ENCODE measurements around the gene NSUN6.

Gene NSUN6, protein sequence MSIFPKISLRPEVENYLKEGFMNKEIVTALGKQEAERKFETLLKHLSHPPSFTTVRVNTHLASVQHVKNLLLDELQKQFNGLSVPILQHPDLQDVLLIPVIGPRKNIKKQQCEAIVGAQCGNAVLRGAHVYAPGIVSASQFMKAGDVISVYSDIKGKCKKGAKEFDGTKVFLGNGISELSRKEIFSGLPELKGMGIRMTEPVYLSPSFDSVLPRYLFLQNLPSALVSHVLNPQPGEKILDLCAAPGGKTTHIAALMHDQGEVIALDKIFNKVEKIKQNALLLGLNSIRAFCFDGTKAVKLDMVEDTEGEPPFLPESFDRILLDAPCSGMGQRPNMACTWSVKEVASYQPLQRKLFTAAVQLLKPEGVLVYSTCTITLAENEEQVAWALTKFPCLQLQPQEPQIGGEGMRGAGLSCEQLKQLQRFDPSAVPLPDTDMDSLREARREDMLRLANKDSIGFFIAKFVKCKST

DNA sequence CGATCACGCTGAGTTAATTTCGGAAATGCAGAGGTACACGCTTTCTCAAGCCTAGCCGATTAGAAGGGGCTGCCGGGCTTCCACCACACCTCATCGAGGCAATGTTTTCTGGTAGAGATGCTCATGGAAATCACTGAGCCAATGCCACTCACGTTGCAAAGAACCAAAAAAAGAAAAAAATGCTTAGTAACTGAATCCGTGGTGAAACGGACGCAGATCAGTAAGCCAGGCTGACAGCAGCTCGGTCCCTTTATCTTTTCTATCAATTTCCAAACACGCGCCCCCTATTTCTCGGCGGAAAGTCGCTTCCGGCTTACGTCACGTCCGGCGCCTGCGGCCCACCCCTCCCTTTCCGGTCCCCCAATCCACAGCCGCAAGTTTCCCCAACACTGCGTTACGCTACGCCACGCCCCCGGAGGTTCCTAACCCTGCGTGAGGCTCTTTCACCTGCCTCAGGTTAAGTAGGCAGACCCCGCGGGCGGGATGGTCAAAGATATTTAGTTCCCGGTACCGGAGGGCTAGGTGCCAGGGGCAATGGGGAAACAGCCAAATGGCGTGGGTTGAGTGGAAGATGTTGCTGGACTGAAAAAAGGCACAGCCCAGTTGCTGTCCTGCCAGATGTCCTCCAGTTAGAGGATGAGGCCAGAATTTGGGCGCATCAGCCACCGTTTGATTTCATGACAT is at the start of gene NSUN6:
Gene NSUN6, minus strand, starts transcription at position 264 of the 684 bp plus-strand sequence. CDS start 384 bp downstream, outside the sequence.
- peak; percentile 20 for DNase-seq

DNA sequence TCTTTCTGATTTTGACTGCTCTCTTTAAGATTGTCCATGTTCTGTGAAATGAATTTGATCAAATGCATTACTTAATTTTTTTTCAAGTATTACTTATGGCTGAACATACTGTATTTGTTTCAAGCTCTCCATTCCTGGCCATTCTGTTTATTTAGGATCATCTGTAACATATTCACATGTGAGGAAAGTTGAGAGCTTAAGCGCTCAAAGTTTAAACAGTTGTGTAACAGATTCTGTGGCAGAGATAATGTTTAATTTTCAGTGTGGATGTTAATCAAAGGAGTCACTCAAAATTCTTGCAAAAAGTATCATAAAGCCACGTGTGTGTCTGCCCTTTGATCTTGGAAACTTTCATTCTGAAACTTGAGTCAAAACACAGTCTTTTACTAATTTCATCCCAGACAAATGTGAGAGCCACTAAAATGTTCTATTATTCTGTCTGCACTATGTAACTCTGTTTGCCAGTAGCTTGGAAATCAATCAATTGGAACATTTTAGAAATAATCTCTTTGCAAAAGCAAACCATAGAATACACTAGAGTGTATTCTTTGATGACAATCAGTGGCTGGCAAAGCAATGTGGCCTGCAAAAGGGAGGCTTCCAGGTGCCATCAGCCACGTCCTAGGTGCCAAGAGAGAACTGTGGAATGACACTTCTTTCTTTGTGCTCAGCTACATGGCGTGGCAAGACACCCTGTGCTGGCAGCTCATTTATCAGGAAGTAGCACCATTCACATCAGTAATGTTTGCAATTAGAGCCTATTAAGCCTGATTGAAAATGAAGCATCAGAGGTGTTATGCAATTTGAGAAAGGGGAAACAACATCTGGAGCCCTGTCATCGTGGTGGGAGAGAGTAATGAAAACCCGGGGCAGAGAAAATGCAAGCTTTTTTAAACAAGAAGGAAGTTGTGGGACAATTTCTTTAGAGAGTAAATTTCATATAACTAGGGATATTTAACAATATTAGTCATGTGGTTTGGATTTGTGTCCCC is 48.8 kb upstream of the NSUN6 start:
- no peak for DNase-seq

DNA sequence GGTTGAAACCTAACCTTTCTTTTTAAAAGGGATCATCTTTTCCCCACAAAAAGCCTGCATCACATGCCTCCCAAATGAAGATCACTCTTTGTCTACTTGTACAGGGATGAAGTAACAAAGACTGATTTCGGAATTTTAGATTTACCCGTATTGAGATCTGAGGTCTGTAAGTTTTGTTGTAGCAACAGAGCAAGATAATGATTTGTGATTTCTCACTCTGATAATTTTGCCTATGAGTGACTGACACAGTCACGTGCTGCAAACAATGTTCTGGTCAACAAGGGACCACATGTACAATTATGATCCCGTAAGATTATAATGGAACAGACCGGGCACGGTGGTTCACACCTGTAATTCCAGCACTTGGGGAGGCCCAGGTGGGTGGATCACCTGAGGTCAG is 39.2 kb upstream of the NSUN6 start:
- DNase-seq: no peak

DNA sequence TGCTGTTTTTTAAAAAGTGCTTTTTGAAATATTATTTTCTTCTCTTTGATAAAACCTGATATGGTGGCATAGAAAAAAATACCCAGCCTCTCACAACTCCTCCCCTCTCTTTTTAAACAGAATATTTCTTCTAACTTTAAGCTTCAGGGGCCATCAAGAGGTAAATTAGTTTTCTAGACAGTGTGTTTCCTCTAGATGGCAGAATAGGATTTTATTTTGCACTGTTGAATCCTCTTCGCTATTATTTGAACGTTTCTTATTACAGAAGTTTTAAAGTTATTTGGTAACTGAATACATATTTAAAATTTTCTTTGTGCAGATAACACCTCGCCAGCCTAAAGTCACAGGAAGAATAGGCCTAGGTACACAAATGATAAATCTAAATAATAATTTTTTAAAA is 38.1 kb upstream of the NSUN6 start:
- DNase-seq: no peak

DNA sequence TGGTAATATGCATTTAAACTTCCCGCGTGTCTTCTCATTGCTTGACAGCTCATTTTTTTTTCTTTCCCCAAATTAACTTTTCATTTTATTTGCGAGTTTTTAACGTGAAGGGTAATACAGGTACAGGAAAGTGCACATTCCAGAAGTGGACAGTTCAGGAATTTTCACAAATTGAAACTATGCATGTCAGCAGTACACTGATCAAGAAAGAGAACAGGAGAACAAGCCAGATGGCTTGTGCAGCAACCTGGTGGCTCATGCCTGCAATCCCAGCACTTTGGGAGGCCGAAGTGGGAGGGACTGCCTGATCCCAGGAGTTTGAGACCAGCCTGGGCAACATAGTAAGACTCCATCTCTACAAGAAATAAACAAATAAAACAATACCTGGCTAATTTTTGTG is 36.3 kb upstream of the NSUN6 start:
- no peak for DNase-seq

DNA sequence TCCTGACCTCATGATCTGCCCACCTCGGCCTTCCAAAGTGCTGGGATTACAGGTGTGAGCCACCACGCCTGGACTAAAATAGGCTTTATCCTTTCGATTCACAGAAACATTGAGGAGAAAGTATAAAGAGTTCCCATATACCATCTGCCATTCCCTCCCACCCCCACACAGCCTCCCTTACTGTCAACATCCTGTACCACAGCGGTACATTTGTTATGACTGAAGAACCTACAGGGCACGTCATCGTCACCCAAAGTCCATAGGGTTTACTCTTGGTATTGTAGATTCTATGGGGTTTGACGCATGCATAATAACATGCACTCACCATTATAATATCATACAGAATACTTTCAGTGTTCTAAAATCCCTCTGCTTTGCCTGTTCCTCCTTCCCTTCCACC is 35.8 kb upstream of the NSUN6 start:
- DNase-seq: no peak

DNA sequence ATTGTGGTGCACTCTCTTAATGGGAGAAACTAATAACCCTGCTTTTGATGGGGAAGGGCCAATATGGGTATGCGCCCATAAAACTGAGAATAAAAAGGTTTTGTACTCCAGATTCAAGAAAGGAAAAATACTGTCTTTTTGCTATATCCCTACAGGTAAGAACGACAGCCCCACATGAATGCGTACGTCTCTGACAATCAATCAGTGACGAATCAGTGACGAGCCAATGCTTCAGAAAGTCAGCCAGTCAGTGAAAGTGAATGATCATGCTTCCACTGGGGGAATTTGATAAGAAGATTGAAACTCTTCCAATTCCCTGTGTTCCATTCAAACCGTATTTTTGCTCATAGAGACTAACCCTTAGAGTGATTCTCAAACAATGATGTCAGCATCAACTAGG is 34.2 kb upstream of the NSUN6 start:
- no peak for DNase-seq

DNA sequence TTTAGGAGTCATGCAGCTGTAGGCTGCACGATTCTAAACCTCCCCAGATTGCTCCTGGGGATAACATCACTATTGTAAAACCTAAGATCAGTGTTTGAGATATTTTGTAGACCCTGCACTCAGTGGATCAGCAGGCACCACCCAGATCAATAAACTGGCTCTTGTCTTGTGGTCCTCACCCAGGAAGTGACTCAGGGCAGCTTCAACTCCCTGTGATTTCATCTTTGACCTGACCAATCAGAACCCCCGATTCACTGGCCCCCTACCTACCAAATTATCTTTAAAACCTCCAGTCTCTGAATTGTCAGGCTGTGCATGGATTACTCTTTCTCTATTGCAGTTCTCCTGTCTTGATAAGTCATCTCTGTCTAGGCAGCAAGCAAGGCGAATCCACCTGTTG is 33.6 kb upstream of the NSUN6 start:
- no peak for DNase-seq

DNA sequence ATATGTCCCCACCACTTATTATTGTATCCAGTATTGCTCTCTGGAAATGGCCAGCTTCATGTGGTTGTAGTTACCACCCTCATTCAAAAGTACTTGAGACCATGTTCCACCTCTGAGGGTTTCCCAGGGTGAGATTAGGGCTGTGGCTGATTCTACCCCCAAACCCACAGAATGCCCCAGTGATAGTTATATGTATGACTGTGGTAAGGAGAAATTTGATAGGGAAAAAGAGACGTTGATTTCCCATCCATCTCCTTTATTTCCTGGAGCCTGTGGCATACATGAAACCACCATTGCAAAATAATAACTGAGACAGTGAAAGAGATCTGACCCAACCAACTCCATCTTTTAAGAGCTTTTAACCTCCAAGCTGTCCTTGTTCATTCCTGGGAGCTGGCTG is 33.0 kb upstream of the NSUN6 start:
- DNase-seq: no peak

DNA sequence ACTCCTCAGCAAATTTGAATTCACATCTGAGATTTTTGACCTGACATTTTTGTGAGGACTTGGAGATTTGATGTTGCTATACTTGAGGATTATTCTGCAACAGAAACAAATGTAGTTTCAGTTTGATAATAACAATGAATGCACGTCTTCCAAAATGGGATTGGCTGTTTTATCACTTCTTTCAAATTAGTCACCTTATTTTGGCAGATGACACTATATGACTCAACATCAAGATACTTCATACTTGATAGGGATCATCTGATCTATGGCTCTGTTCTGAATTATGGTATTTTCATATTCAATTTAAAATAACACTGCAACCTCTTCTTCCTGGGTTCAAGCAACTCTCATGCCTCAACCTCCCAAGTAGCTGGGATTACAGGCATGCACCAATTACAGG is 32.0 kb upstream of the NSUN6 start:
- no peak for DNase-seq

DNA sequence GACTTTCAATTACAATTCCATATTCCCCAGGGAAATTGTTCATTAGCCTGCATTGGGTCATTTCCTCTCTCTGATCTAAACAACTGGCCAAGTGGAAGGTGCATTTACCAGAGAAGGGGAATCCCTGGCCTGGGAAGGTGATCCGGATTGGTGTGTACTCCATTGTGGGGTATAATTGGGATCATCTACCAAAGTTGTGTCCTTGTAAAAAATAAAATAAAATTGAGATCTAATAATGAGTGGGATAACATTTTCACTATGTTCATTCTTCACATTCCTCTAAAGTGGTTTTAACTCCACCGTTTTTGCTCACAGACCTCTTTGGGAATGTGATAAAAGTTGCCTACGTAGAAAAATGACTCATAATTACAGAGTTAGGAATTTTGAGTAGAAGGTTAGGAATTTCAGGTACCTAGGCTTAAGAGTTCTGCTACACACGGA is 30.6 kb upstream of the NSUN6 start:
- no peak for DNase-seq

DNA sequence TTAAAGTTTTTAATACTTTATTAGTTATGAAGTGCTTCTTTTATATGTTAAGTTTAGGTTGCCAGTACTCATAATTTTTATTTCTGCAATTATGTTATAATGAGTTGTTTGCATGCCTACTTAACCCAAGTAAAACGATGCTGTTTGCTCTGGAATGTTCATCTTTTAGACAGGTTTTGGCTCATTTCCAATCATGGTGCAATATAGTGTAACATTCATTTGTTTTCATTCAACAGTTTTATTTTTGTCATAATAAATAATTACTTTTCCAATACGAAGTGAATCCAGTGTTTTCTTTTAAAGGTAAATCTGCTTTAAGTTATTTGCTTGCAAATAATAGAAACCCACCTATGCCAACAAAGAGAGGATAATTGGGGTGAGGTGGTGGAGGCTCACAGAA is 30.0 kb upstream of the NSUN6 start:
- DNase-seq: no peak

DNA sequence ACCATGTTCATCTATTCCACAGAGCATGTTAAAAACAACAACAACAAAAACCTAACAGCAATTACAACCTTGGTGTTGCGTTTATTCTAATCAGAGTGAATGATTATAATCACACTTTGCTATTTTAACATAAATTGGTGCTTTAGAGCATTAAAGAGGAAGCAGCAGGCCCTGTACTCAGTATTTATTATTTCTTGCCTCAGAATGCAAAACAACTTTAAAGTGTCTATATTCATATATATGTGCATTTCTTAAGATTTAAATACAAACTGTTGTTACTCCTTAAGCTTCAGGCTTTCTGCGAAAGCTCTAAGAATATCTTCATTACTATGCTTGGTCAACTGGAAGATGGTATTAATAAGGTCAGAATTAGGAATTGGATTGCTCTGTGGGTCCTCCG is 29.4 kb upstream of the NSUN6 start:
- DNase-seq: no peak

DNA sequence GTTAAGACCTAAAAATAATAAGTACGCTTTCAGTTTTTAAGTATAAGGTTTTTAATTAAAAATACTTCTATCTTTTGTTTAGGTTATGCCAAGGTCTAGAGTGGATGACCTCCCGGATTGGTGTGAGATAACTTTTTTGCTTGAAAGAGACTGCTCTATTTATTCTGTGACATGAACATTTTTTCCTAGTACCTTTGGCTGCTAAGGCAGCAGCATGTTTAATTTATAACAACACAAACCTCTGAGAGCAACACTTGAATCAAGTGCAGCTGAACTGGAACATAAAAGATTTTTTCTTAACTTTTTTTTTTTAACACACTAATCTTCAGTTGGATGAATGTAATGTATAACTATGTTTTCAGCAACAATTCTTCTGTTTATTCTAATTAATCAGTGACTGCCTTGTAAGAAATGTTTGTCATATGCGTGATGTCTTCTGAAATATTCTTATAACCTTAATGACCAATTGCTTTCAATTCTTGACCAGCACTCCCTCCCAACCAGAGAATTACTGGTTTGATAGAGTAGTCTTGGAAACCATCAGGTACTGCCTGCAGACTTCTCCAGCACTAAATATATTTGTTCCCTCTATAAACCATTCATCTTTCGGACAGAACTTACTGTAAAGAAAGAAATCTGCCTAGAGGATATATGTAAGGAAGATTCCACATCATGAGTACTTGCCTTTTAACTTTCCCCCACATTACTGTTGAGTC is 23.9 kb upstream of the NSUN6 start:
- no peak for DNase-seq

DNA sequence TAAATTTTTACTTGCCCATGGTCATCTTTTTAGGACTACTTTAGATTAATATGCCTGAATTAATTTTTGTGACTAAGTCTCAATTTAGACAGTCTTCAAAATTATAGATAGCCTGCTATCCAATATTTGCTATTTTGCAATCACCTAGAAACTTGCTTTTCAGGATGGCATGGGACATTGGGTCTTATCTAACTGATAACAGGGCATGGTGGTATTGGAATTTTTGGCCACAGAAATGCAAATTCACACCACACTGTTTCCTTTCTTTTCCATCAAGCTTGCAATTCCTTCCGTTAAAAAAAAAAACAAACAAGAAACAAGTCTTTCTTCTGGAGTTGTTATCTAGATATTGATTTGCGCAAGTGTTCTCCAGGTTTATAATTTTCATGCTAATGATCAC is 16.6 kb upstream of the NSUN6 start:
- DNase-seq: no peak

DNA sequence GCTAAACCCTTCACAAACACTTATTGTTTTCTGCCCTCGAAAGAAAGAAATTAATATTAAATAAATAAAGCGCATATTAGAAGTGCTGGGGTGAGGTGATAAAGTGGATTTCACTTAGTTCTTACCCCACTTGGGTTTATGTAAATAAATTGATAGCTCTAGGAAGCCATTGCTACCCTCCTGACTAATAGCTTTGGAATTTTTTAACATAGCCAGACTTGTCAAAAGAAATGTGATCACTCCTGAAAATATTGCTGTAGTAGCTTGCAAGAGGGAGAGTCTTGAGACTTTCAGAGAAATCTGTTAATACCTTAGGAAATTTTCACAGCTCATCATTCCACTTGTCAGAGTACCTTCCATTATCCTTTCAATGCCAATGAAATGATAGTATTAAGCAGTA is 15.4 kb upstream of the NSUN6 start:
- no peak for DNase-seq

DNA sequence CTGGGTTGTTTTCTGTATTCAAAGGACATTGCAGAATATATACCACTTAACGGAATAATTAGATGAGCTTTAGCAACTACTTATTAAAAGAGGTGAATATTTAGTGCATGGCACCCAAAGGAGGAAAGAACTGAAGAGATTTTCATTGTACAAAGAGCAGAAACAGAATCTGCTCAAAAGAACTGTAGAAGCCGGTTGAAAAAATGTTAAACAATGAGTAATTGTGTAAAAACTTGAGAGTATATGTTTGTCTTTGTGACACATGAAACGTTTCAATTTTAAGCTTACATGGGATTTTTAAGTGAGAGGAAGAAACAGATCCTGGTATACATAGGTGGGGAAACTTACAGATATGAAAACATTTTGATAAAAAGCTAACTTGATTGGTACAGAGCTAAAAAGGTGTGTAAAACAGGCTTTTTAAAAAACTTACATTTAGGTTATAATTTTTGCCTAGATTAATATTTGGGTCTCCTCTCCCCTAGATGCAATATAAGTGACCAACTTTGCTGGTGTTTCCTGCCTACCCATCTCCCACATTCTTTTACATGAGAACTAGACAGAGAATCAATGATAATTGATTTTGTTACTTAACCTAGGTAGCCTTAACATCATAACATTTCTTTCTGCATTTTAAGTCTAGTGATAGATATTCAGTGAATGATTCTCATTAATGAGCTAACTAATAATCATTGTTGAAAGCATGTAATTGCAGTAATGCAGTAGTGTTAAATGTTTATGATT is 14.6 kb upstream of the NSUN6 start:
- no peak for DNase-seq

DNA sequence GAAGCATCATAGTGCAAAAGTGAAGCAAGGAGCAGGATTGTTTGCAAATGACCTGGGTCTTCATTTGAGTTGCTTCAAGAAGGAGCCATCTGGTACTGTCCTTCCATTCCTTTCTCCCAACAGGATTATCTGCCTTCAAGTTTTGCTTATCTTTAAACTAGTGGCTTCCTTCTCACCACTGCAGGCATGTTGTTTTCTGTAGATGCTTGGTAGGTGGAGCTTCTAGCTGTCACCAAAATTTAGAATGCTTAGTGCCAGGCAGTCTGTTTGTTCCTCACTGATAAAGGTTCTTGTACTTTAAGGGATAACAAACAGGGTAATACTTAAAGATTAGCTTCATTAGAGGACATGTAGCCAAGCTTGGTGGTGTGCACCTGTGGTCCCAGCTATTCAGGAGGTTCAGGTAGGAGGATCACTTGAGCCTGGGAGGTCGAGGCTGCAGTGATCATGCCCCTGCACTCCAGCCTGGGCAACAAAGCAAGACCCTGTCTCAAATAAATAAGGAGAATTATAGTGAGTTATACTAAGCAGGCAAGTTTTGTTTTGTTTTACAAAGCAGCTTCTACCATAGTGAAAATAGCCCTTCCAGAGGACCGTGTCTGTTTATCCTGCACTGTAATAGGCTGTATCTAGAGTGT is 13.6 kb upstream of the NSUN6 start:
- DNase-seq: no peak

DNA sequence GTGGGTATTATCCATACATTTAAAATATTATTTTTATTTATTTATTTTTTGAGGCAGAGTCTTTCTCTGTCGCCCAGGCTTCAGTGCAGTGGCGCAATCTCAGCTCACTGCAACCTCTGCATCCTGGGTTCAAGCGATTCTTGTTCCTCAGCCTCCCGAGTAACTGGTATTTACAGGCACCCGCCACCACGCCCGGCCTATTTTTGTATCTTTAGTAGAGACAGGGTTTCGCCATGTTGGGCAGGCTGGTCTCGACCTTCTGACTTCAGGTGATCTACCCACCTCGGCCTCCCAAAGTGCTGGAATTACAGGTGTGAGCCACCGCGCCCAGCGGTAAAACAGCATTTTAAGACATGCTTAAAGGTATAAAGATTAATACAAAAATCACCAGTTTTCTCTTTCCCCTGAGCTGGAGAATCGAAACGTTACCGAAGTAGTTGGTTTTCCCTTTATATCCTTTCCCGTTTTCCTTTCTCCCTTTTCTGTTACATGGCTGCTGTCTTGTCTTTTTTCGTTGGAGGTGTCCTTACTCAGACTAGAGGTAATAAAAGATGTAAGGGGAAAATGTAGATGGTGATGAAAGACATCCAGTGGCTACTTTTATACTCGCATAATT is 9.5 kb upstream of the NSUN6 start:
- no peak for DNase-seq

DNA sequence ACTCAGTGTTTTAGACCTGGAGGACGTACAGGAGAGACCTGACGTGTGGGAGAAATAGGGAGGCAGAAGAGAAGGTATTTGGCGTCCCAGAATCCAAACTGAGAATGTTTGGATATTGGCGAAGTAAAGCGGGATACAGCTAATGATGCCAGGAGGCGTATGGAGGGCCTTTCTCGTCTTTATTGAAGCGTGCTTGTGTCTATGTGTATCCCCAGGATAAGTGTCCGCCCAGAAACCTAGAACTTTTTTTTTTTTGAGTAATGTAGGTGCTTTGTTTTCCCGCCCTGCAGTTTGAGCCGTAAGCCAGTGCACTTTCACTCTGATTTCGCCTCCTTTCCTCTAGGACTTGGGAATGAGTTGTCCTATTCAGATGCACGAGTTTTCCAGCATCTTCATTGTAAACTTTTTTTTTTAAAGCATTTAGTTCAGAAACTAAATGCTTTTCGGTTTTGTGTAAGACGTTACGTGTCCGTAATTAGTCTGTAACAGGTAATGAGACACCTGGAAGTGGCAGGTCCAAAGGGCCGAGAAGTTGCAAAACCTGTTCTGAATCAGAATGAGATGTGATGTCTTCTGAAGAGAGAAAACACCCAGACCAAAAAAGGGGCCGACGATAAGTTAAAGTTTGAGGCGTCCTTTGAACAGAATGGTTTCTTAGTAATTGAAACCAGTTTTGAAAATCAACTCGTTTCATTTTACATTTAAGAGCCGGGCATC is 8.6 kb upstream of the NSUN6 start:
- no peak for DNase-seq

Measured in cortex of kidney (tissue), 1 donor.